RWPE2 (cell line): ENCODE measurements around the gene FEM1A.
"Not testable (repeated sequence)": the region's sequence is repeated elsewhere in the genome, so short reads cannot be mapped to it uniquely, and the experiment has no call there.

Source experiments
- ATAC-seq: fragments of 200-7000 bp; cut with Tn5 transposase; 3 replicates; pipeline ENCODE4 v1.9.1; 2021; ENCODE audit warnings: low read depth
- DNase-seq: peaks from one replicate; pipeline ENCODE4 v3.0.0-alpha.2; 2020; ENCODE audit warnings: low spot score
- H3K27ac ChIP-seq: fragments of 450-650 bp; 2 replicates; pipeline ENCODE4 v1.5.1; 2017; ENCODE audit warnings: mild to moderate bottlenecking; ENCODE audit not compliant: poor library complexity, severe bottlenecking
- H3K27me3 ChIP-seq: fragments of 250-450 bp; sonication (Bioruptor Pico); 2 replicates; pipeline ENCODE4 v1.5.1; 2021; ENCODE audit warnings: mild to moderate bottlenecking, moderate library complexity; ENCODE audit not compliant: insufficient read depth, poor library complexity, severe bottlenecking
- H3K36me3 ChIP-seq: fragments of 250-450 bp; sonication (Bioruptor Pico); 2 replicates; pipeline ENCODE4 v1.5.1; 2020; ENCODE audit warnings: low read depth, mild to moderate bottlenecking, moderate library complexity
- H3K4me1 ChIP-seq: fragments of 250-450 bp; sonication (Bioruptor Pico); 2 replicates; pipeline ENCODE4 v1.5.1; 2021; ENCODE audit warnings: mild to moderate bottlenecking, moderate library complexity; ENCODE audit not compliant: insufficient read depth, poor library complexity, severe bottlenecking
- H3K4me3 ChIP-seq: fragments of 250-450 bp; sonication (Bioruptor Pico); 2 replicates; pipeline ENCODE4 v1.5.1; 2021; ENCODE audit warnings: mild to moderate bottlenecking, moderate library complexity; ENCODE audit not compliant: severe bottlenecking
- H3K9me3 ChIP-seq: fragments of 250-450 bp; sonication (Bioruptor Pico); 2 replicates; pipeline ENCODE4 v1.5.1; 2021; ENCODE audit warnings: mild to moderate bottlenecking, moderate library complexity; ENCODE audit not compliant: severe bottlenecking
- TF ChIP-seq, protein P1 (sequence below): fragments of 450-650 bp; IDR thresholded peaks from one replicate; pipeline ENCODE4 v1.5.1; 2017; ENCODE audit warnings: mild to moderate bottlenecking, moderate library complexity; ENCODE audit not compliant: poor library complexity, severe bottlenecking

Gene FEM1A

DNA sequence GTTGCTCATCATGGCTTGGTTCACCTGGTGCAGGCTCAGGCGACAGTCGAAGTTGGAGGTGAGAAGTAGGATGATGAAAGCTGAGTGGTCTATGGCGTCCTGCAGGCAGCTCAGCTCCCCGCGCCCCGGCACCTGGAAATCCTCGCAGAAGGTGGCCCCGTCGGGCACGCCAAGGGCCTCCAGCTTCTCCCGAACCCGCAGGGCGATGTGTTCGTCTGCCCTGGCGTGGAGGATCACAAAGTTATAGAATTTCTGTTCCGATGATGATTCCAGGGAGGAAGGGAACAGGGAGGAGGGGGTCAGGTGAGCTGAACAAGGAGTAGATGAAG is 25.4 kb downstream of the FEM1A start:
- Histone ChIP-seq H3K27ac (no peak overlapping the region), H3K9me3 (no peaks in the 10 kb centered on the region)
- ATAC-seq, result no peak

DNA sequence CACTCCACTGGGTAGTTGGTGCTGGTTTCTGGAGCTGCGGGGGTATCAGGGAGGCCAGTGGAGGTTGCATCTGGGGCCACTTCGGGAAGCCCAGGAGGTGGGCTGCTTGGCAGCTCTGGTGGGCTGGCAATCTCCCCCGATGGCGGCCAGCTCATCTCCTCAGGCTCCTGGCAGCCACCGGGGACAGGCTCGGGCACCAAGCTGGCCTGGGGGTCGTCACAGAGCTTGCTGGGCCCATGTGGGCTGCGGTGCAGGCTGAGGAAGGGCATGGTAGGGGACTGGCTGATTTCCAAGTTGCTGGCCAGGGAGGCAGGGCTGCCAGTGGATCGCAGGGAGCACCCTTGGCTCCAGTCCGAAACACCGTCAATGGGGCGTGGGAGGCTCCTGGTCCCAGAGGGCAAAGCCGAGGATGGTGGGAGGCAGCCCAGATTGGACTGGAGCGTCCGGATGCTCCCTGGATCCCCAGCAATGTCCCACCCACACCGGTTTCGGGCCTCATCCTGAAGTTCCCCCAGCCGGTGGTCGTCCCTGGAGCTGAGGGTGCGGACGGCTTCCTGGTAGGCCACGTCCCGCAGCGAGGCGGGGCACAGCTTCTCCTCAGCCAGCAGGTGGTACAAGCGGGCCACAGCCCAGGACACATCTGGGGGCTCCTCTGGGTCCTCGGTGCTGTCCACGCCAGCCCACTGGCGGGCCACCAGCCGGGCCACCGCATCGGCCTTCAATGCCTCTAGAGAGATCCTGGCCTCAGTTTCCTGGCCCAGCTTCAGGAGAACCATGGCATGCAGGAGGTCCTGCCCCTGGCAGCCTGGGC is 26.1 kb downstream of the FEM1A start:
- TF ChIP-seq, protein P1, sequence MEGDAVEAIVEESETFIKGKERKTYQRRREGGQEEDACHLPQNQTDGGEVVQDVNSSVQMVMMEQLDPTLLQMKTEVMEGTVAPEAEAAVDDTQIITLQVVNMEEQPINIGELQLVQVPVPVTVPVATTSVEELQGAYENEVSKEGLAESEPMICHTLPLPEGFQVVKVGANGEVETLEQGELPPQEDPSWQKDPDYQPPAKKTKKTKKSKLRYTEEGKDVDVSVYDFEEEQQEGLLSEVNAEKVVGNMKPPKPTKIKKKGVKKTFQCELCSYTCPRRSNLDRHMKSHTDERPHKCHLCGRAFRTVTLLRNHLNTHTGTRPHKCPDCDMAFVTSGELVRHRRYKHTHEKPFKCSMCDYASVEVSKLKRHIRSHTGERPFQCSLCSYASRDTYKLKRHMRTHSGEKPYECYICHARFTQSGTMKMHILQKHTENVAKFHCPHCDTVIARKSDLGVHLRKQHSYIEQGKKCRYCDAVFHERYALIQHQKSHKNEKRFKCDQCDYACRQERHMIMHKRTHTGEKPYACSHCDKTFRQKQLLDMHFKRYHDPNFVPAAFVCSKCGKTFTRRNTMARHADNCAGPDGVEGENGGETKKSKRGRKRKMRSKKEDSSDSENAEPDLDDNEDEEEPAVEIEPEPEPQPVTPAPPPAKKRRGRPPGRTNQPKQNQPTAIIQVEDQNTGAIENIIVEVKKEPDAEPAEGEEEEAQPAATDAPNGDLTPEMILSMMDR, result no peak
- Histone ChIP-seq H3K27ac (no peak overlapping the region), H3K36me3 (peaks cover 13% of the 10 kb centered on the region), H3K4me1 (peaks cover 5% of the 10 kb centered on the region), H3K9me3 (no peaks in the 10 kb centered on the region), H3K4me3 (no peak overlapping the region), H3K27me3 (no peaks in the 10 kb centered on the region)
- ATAC-seq (no peak), DNase-seq (no peak)

More for the DNA sequence above, 25.4 kb downstream of the FEM1A start:
- peaks cover 13% of the 10 kb centered on the region for H3K36me3 ChIP-seq
- peaks cover 9% of the 10 kb centered on the region for H3K4me1 ChIP-seq
- DNase-seq, result no peak
- TF ChIP-seq, protein P1, result no peak
- H3K27me3 ChIP-seq, result no peaks in the 10 kb centered on the region
- H3K4me3 ChIP-seq, result no peak overlapping the region

DNA sequence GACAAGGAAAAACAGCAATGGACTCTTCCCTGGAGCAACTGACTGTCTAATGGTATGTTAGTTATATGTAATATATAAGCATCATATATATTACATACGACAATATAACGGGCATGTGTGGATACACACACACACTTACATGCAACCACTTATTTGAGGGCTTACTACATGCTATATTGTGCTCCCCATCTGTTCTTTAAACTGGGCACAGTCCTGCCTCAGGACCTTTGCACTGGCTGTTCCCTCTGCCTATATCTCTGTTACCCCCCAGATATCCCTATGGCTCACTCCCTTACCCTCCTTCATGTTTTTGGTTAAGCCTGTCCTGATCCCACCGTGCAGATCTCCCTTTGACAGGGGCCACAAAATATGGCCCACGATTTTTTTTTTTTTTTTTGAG is 29.7 kb downstream of the FEM1A start:
- Histone ChIP-seq H3K9me3 (no peaks in the 10 kb centered on the region), H3K4me1 (no peaks in the 10 kb centered on the region), H3K27ac (no peak overlapping the region), H3K36me3 (peaks cover 12% of the 10 kb centered on the region), H3K4me3 (no peak overlapping the region), H3K27me3 (no peaks in the 10 kb centered on the region)
- ATAC-seq, result no peak
- TF ChIP-seq, protein P1, result no peak
- DNase-seq, result no peak

DNA sequence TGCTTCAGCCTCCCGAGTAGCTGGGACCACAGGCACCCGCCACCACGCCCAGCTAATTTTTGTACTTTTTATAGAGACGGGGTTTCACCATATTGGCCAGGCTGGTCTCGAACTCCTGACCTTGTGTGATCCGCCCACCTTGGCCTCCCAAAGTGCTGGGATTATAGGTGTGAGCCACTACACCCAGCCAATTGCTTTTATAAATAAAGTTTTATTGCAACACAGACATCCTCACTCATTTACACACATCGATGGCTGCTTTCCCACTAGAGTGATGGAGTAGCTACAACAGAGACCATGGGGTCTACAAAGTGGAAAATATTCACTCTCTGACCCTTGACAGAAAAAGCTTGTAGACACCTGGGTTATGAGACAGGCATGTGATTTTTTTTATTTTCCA is 30.8 kb downstream of the FEM1A start:
- not testable (repeated sequence) for H3K27me3 ChIP-seq, H3K9me3 ChIP-seq, ATAC-seq, H3K4me1 ChIP-seq, H3K27ac ChIP-seq, DNase-seq, H3K4me3 ChIP-seq
- H3K36me3 ChIP-seq, result peaks cover 10% of the 10 kb centered on the region

DNA sequence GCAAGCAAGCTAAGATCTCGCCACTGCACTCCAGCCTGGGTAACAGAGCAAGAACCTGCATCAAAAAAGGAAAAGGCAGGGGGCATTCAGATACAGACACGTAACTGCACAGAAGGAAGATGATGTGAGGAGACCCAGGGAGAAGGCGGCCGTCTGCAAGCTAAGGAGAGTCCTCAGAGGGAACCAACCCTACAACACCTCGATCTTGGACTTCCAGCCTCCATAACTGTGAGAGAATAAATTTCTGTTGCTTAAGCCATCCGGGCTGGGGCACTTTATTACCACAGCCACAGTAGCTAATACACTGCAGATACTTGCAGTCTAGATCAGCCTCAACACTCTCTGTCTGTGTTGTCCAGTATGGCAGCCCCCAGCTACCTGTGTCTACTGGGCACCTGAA is 32.0 kb downstream of the FEM1A start:
- no peaks in the 10 kb centered on the region for H3K4me1 ChIP-seq
- H3K4me3 ChIP-seq, result no peak overlapping the region
- no peak for ATAC-seq
- H3K27me3 ChIP-seq, result no peaks in the 10 kb centered on the region
- no peak overlapping the region for H3K27ac ChIP-seq
- no peak for DNase-seq
- H3K9me3 ChIP-seq, result no peaks in the 10 kb centered on the region
- TF ChIP-seq, protein P1, result no peak
- peaks cover 10% of the 10 kb centered on the region for H3K36me3 ChIP-seq
